ENCODE results near the gene CSNK1E.

CSNK1E gene

DNA sequence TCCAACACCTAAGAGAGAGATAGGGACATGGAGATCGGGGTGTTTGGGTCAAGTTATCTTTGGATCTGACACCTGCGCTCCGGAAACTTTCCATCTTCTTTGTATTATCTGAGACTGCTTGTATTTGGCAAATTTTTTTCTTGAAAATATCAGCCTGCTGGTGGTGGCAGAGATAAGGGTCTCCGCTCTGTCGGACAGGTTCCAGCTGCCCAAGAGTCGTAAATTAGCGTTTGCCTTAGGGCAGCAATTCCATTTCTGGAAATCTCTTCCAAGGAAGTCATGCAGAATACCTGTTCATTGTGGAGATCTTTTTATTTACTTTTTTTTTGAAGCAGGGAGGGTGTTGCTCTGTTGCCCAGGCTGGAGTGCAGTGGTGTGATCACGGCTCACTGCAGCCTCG lies 19.5 kb upstream of the CSNK1E start:
- in situ Hi-C loops (cut with HindIII; ENCODE audit: low sequenced_read_pairs), result no loop called here

DNA sequence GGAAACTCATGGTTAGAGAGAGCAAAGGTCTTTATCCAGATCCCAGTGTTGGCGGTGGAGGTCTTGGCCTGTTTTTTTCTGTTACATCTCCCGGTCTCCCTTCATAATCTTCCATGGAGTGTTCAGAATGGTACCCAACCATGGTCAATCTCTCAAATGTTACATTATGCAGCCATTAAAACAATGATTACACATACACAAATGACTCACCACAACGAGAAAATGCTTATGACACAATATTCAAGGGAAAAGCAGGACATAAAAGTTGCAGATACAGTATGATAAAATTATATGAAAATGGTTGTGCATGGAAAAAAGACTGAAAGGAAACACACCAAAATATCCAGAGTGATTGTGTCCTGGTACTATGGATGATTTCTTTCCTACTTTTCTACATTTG lies 17.8 kb upstream of the CSNK1E start:
- in situ Hi-C loops (cut with HindIII; ENCODE audit: low sequenced_read_pairs), result no loop called here

DNA sequence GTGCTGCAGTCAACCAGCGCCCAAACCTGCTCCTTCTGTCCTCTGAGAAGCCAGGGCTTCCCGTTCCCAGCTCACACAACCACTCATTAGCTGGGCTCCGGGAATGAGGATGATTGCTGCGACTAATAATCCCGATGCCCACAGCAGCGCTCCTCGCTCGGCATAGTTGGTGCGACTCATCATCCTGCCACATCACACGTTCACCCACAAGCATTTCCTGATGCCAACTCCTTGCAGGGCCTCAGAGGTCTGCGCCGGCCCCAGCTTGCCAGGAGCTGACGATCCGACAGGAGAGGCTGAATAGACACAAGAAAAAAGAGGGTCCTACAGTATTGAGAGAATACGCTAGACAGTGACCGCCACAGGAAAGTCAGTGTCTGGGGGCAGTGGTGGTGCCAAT lies 10.6 kb upstream of the CSNK1E start:
- in situ Hi-C loops (cut with HindIII; ENCODE audit: low sequenced_read_pairs), result no loop called here

DNA sequence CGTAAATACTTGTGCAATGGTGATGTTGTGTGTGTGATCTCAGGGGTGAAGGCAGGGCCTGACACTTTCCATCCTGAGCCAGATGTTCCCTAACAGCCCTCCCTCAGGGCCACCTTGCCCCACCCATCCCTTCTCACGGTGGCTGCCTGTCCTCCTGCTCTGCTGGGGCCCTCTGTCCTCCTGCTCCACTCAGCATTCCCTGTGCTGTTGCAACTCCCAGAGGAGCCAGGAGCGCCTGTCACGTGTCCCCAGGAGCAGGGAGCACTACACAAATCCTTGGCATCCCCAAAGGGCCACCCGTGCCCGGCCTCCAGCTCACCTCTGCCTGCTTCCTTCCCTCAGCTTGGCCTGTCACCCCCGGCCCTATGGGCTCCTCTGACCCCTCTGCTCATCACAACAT lies 10.2 kb upstream of the CSNK1E start:
- in situ Hi-C loops (cut with HindIII; ENCODE audit: low sequenced_read_pairs), result no loop called here

DNA sequence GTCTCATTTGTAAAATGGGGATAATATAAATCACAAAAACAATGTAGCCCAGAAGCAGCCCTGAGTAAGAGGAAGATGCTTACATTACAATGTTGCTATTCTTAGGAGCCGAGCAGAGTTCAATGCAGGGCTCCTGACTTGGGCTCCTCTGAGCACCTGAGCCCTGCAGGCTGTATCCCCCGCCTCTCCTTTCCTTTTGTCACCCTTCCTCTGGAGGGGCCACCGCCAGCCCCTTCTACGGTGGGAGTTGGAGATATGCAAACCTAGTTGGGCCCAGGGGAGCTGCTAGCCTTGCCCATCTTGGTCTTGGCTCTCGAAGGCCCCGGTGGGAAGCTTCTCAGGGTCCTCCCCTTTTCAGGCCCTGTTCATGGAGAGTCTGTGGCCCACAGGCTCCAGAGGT lies 8.4 kb upstream of the CSNK1E start:
- in situ Hi-C loops (cut with HindIII; ENCODE audit: low sequenced_read_pairs), result no loop called here

DNA sequence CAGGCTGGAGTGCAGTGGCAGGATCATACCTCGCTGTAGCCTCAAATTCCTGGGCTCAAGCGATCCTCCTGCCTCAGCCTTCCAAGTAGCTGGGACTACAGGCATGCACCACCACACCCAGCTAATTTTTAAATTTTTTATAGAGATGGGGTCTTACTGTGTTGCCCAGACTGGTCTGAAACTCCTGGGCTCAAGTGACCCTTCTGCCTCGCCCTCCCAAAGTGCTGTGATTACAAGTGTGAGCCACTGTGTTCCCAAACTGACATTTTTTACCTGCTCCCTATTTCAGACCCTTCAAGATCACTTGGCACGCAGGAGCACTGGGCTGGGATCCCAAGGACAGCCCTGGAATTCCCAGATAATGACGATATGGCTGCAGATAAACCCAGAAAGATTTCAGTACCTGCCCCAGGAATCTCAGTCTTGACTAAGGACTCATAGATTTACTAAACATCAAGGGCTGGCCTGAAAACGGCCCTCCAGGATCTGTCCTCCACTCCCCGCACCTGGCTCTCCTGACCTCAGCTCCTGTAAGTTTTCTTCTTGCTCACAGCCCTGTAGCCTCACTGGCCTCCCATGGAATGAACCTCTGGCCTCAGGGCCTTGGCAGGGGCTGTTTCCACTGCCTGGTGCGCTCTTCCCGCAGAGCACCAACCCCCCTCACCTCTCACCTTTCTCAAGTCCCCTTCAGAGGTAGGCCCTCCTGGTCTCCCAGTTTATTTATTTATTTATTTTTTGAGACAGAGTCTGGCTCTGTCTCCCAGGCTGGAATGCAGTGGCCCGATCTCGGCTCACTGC lies 3.6 kb upstream of the CSNK1E start:
- in situ Hi-C loops (cut with HindIII; ENCODE audit: low sequenced_read_pairs), result no loop called here

DNA sequence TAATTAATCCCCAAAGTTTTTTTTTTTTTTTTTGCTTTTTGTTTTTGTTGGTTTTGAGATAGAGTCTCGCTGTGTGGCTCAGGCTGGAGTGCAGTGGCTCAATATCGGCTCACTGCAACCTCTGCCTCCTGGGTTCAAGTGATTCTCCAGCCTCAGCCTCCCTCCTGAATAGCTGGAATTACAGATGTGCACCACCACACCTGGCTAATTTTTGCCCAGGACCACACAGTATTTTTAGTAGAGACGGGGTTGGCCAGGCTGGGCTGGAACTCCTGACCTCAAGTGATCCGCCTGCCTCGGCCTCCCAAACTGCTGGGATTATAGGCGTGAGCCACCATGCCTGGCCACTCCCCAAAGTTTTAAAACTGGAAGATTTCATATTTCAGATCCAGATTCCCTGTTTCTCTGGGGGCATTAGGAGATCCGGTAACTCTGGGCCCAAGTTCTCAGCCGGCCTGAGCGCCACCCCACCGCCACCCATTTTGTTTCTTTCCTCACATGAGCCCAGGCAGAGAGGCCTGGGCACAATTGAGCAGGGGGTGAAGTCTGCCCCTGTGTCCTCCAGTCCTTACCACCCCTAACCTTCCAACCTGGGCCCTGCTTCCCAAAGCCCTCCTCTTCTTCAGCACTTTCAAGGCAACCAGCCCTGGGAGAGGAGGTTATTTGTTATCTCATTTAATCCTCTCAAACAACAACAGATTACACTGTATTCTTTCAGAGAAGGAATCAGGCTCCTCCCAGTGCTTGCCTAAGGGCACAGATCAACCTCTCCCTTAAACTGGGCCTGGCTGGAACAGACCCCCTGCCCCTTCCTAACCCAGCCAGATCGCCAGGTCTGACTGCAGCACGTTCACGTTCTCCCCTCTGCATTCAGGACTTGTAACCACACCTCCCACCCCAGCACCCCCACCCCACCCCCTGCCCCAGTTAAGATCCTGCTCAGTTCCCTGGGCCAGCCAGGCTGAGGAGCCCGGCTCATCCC lies 1.9 kb upstream of the CSNK1E start:
- in situ Hi-C loops (cut with HindIII; ENCODE audit: low sequenced_read_pairs), result loop anchor here (5.0 kb wide), 1 partner anchor 52 kb away; no protein-coding TSS in a partner anchor

DNA sequence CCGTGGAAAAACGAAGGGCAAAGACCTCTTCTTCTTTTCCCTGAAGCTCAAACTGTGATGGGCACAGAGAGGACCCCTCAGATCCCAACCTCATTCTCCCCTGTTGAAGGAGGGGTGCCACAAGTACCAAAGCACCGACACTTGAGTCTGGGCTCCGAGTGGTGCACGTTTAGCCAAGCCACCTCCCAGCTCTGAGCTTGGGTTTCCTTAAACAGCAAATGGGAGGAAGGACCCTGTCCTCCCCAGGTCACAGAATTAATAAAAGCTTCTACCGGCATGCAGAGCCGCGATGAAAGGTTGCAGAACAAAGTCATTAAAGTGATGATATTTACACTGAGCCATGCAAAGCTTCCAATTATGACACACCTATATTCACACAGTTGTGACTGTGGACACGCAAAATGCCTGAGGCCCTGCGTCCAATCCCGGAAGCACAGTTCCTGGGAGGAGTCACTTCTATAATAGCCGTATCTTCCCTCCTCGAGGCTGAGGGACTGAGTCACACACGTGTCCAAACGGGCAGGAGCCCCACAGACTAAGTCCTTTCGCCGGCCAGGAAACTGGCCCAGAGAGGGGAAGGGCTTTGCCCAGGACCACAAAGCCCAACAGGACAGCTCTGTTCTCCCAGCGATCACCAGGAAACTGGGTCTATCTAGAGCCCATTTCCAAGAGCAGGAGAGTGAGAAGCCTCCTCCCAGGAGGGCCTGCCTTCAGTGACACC lies 922 bp upstream of the CSNK1E start:
- in situ Hi-C loops (cut with HindIII; ENCODE audit: low sequenced_read_pairs), result loop anchor here (5.0 kb wide), 1 partner anchor 51 kb away; no protein-coding TSS in a partner anchor

DNA sequence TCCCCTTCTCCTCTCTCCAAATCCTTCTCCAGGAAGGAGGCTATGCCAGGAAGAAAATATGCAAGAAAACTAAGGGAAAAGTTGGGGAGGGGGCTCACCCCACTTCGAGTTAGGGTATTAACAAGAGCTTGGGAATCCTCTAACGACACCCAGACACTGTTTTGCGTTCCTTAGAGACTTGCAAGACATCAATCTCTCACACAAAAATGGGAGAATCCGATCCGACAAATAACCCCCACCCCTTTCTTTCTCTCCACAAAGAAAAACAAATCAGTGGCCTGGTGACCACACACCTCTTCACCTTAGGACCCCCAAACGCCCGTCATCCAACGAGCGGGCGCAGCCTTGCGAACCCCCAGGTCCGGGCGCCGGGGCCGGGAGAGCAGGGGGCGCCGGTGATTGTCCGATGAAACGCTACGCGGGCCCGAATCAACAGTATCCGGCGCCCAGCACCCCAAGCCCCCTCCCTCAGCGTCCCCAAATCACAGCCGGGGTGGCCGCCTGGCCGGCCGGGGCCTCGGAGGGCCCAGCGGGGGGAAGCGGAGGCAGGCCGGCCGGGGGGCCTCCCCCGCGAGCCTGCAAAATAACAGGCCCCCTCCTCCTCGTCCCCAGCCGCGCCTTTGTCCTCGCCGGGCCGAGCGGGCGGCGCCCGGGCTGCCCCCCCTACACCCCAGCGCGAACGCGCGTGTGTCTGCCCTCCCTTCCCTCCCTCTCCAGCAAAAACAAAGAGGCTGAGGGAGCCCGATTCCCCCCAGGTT lies 690 bp downstream of the CSNK1E start:
- in situ Hi-C loops (cut with HindIII; ENCODE audit: low sequenced_read_pairs), result loop anchor here (5.0 kb wide), 1 partner anchor 49 kb away; no protein-coding TSS in a partner anchor

DNA sequence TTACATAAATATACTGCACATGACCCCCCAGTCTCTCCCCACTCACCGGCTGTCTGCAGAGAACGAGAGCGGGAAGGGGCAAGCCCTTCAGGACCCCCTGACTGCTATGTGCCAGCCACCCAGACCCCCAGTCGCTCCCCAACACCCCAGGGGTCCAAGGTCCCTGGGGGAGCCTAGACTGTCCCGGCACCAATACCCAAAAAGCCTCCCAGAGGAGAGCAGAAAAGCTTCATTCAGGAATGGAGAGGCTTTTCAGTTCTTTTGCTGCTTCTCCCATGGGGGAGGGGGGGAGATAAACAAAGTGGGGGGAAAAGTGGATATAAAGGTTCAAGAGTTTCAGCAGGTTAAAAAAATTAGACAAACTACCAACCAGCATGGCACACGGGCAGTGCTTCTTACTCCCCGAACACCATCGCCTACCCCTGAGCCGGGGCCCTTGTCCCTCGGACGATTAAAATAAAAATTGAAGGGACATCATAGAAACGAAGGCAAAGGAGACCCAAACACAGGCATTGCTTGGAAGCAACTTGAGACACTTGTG lies 1.3 kb downstream of the CSNK1E start:
- in situ Hi-C loops (cut with HindIII; ENCODE audit: low sequenced_read_pairs), result loop anchor here (5.0 kb wide), 1 partner anchor 49 kb away; no protein-coding TSS in a partner anchor

DNA sequence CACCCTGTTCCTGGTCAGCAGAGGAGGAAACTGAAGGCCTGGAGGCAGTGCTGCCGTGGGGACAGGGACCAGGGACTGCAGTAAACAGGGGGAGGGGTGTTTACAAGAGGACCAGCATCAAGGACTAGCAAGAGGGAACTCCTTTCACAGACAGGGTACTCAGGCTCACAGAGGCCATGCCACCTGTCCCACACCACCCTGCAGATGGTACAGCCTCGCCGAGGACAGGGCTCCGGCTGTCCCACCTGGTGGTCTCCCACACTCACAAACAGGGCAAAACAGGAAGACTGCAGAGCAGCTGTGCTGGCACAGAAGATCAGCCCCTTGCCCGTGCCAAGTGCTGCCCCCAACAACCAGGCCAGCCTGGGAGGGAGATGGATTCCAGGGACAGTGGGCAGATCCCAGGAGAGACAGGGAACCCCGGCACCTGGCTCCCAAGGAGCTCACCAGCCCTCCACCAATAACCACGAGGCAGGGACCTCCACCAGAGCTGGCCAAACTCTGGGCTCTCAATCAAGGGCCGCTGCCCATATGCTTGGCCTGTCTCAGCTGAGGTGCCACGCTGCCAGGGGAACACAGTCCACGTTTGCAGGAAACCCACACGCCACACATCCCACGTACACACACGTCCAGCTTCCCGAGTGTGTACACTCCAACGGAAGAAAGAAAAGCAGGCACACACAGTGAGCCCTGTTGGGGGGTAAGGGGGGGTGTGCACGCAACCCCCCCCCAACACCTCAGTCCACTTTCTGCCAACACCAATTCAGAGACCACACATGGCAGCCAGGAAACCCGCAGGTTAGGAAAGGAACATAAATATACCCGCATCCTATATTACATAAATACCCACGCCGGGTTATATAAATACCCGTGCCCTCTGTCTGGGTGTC lies 2.1 kb downstream of the CSNK1E start:
- in situ Hi-C loops (cut with HindIII; ENCODE audit: low sequenced_read_pairs), result loop anchor here (5.0 kb wide), 1 partner anchor 48 kb away; no protein-coding TSS in a partner anchor

DNA sequence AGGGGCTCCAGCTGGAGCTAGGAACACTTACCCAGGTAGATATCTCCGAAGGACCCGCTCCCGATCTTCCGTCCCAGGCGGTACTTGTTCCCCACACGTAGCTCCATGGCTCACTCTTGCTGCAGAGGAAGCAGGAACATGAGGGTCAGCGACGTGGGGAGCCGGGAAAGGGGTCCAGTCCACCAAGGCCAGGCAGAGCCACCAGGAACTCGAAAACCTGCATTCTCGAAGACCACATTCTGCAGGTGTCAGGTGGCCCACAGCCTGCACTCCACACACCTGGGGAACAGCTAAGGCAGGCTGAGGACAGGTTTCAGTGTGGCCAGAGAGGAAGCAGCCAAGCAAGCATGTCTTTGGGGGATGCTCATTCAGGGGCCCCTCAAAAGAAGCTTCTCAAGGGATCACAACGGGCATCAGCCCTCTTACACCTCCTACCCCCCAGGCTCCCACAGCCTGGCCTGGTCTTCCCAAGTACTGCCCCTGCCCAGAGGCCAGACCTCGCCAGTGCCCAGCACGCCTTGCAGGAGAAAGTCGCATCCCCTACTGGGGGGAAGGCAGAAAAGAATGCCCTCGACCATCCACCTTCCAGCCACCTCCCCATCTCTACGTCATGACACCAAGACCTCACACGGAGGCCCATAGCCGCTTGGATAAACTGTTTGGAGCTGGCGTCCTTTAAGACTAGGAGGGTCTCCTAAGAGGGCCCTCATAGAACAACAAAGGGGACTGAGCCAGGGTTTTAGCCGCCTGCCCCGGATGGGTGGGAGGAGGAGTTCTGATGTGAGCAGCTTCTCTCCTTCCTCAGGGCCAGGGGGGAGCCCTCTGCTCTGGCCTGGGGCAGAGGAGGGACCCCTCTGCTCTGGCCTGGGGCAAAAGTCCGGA lies 2.9 kb downstream of the CSNK1E start:
- in situ Hi-C loops (cut with HindIII; ENCODE audit: low sequenced_read_pairs), result no loop called here

DNA sequence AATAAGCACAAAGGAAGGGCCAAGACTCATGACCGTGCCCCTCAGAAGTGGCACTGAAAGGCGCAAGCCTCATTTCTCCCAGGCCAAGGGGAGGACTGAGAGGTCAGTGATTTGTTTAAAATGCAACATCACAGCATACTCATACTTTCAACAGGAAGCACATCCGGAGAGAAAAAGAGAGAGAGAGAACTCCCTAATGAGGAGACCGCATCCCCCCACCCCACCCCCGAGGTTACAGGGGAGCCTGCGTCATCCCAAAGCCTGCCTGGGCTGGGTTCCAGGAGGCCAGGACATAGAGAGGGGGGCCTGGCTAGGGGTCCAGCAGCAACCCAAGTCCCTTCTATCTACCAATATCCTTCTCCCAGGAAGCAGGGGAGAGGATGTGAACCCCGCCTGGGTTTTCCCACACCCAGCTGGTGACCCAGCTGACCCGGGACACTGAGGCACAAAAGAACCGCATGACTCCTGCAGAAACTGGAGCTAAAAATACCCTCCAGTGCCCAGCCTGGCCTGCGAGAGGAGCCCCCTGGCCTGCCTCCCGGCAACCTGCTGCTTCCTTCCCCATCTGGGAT lies 3.8 kb downstream of the CSNK1E start:
- in situ Hi-C loops (cut with HindIII; ENCODE audit: low sequenced_read_pairs), result no loop called here

DNA sequence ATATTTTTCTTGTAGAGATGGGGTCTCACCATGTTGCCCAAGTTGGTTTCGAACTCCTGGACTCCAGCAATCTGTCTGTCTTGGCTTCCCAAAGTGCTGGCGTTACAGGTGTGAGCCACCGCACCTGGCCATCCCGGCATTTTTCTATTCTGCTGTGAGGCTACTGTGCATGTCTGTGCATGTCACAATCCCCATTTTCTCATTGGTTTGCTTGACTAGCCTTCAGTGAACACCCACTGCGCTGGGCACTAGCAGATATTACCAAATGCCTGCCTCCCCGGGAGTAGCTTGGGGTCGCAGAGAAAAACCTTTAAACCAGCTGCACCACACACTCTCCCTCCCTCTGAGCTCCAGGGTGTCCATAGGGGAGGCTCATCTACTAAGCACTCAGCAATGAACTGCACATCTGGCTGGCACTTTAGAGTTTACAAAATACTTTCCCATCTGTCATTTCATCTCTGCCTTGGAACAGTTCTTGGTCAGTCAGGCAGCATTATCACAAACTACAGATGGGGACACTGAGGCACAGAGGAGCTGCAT lies 4.9 kb downstream of the CSNK1E start:
- in situ Hi-C loops (cut with HindIII; ENCODE audit: low sequenced_read_pairs), result no loop called here

DNA sequence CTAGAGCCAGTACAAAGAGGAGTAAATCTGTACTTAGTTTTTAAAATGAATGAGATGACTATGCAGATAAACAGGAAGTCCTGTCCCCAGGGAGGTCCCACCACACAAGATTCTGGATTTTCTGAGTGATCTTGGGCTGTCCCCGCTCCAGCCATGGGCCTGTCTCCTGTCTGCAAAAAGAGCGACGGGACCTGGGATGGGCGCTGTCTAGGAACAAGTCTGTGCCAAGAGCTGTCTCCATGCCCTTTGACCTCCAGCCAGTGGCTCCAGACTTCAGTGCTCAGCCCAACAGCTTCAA lies 6.0 kb downstream of the CSNK1E start:
- in situ Hi-C loops (cut with HindIII; ENCODE audit: low sequenced_read_pairs), result no loop called here

DNA sequence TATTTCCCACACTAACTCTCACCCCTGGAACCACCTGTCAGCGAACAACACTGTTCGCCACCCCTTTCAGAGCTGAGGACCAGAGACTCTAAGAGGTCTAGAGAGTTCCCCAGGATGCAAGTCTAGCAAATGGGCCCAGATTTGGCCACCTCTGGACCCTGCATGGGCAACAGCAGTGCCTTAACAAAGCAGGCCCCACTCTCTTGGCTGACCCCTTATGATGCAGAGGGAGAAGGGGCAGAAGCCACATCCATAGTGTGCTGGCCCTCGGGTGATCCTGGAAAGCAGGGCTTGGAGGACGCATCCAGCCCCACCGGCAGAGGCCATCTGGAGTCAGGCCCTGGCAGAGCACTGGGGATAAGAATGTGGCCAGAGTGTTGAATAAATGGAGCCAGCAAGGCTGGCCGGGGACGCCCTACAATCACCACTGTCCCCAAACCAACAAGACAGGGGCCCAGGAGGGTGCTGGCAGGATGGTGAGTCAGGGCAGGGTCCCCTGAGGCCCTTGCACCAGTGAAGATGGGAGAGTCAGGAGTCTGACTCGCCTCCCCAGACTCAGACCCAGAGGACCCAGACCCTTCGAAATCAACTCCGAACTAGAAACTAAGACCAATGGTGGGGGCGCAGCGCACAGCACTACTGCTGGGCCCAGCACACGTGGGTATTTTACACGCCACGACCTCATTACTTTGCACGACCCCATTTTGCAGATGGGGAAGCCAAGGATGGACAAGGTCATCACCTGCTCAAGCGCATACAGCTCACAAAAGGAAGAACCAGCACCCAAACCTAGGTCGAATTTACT lies 6.5 kb downstream of the CSNK1E start:
- in situ Hi-C loops (cut with HindIII; ENCODE audit: low sequenced_read_pairs), result no loop called here
